ENCODE data around the gene FGF23. TPM values are rescaled to one million over a fixed set of nuclear protein-coding genes. Genes with fewer than 3 reads are reported as not detected.

FGF23 gene
- total RNA-seq, 1 donor from 2014 or later: not detected

DNA sequence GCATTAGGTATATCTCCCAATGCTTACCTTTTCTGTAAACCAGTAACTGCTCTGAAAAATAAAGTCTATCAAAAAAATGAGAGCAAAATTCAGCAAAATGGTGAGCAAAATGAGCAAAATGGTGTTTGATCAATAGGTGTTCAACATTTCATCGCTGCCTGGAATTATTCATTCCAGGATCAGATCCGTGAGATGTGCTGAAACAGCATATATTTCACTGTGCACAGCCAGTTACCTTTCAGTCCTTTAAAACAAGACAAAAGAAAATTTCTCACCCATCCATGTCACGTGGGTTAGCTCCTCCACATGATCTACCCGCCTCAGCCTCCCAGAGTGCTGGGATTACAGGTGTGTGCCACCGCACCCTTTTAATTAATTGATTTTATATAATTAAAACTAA lies 8.1 kb upstream of the FGF23 start:
- H3K4me3 ChIP-seq (ENCODE audit: low read depth, low read length): no peak overlapping the region
- TF ChIP-seq, protein P1, sequence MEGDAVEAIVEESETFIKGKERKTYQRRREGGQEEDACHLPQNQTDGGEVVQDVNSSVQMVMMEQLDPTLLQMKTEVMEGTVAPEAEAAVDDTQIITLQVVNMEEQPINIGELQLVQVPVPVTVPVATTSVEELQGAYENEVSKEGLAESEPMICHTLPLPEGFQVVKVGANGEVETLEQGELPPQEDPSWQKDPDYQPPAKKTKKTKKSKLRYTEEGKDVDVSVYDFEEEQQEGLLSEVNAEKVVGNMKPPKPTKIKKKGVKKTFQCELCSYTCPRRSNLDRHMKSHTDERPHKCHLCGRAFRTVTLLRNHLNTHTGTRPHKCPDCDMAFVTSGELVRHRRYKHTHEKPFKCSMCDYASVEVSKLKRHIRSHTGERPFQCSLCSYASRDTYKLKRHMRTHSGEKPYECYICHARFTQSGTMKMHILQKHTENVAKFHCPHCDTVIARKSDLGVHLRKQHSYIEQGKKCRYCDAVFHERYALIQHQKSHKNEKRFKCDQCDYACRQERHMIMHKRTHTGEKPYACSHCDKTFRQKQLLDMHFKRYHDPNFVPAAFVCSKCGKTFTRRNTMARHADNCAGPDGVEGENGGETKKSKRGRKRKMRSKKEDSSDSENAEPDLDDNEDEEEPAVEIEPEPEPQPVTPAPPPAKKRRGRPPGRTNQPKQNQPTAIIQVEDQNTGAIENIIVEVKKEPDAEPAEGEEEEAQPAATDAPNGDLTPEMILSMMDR (conservative IDR thresholded peaks at IDR 0.05; ENCODE audit: low read depth, low read length): no peak
- DNase-seq (ENCODE audit: low read depth): no peak

DNA sequence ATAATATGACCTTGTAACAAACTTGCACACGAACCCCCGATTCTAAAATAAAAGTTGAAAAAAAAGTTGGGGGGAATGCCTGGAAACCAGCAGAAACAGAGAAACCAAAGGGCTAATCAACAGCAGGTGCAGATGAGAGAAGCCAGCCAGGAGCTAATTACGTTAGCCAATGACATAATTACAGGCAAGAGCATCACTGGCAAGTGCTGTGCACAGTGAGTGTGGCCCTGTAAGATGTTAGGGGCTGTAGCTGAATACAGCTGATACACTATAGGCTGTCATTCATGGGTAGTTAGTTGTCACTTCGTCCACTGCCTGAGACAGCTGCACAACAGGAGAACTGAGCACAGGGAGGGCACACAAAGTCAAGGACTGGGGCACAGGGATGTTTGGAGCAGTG lies 7.3 kb upstream of the FGF23 start:
- TF ChIP-seq, protein P1 (conservative IDR thresholded peaks at IDR 0.05; ENCODE audit: low read depth, low read length): no peak
- no peak for DNase-seq (ENCODE audit: low read depth)

DNA sequence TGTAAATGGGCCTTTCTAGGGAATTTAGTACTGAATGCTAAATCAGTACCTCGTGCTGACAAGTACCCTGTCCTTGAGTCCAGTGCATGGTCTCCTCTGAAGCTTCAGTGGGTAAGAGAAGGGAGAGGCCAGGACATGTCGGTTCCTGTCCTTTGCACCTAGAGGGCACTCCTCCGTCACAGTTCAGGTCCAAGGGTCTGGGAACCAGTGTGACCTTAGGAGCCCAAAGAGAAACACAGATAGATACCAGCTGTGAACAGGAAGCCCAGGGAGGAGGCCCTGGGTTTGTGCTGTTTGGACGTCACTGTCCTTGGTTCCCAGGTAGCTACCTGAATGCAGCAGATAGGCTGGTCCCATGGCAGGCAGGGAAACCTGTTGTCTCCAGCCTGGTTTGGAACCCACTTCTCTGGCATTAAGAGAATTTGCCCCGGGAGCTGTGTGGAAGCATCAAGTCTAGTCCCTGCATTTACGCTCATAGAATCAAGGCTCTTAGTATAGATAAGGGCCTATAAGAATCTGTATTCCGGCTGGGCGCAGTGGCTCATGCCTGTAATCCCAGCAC lies 3.9 kb upstream of the FGF23 start:
- no peak overlapping the region for H3K4me3 ChIP-seq (ENCODE audit: low read depth, low read length)
- TF ChIP-seq, protein P1 (conservative IDR thresholded peaks at IDR 0.05; ENCODE audit: low read depth, low read length): peak; percentile 12
- no peak for DNase-seq (ENCODE audit: low read depth)

More for the DNA sequence above, 7.3 kb upstream of the FGF23 start:
- H3K4me3 ChIP-seq (ENCODE audit: low read depth, low read length): no peak overlapping the region

DNA sequence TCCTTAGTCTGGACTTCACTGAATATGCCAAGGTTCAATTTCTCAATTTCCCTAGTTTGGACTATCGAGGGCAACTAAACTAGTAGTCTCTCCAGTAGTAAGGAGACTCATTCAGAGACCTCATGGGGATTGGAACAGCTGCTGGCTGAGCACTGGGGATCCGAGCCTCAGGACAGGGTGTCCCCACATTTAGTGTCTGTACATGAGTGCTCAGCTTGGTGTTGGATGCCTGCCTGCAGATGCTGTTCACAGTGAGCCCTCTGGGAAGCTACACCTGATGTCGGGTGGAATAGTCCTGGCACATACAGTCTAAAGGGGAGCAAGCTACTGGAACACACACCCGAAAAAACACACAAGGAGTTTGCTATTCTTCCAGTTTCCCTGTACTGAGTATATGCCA lies 820 bp upstream of the FGF23 start:
- TF ChIP-seq, protein P1 (conservative IDR thresholded peaks at IDR 0.05; ENCODE audit: low read depth, low read length): no peak
- no peak for DNase-seq (ENCODE audit: low read depth)
- no peak overlapping the region for H3K4me3 ChIP-seq (ENCODE audit: low read depth, low read length)

DNA sequence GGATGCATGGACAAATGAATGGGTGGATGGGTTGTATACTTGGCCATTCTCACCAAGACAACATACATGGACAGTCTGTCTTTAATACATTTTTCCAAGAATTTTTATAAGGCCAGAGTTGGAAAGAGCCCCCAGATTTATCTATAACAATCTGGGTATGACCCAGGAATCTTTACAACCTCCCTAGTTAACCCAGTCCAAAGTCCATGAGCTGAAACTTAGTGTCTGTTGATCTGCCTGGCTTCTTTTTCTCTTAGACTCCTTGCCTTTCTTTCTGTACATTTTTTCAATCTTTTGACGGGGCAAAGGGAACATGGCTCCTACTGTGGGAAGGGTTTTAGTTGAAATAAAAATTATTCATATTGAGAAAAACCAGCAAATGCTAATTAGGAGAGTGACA lies 740 bp downstream of the FGF23 start:
- DNase-seq (ENCODE audit: low read depth): no peak
- no peak overlapping the region for H3K4me3 ChIP-seq (ENCODE audit: low read depth, low read length)
- TF ChIP-seq, protein P1 (conservative IDR thresholded peaks at IDR 0.05; ENCODE audit: low read depth, low read length): no peak

GRCh38 chr12:4375449-4375848 lies 4.1 kb downstream of the FGF23 start:
- DNase-seq (ENCODE audit: low read depth): no peak
- TF ChIP-seq, protein P1 (conservative IDR thresholded peaks at IDR 0.05; ENCODE audit: low read depth, low read length): no peak
- H3K4me3 ChIP-seq (ENCODE audit: low read depth, low read length): no peak overlapping the region

GRCh38 chr12:4372653-4373052 lies 6.9 kb downstream of the FGF23 start:
- TF ChIP-seq, protein P1 (conservative IDR thresholded peaks at IDR 0.05; ENCODE audit: low read depth, low read length): no peak
- H3K4me3 ChIP-seq (ENCODE audit: low read depth, low read length): no peak overlapping the region
- DNase-seq (ENCODE audit: low read depth): no peak
